ENCODE data around the gene ZNF408.

Gene ZNF408

GRCh38 chr11:46695345-46696211, 5.3 kb upstream of the ZNF408 start:
- Histone ChIP-seq H3K27me3 (replicated peaks in 2 of 5; ENCODE audit: control insufficient read depth in 4 of 5, insufficient read depth in 5 of 5, low read length in 4 of 5) (no peaks in the 10 kb centered on the region), H3K4me1 (ENCODE audit: control extremely low read depth in 1 of 4, control insufficient read depth in 4 of 4, insufficient read depth in 4 of 4, low read length in 3 of 4) (peaks cover 0 to 16% (median 12%) of the 10 kb centered on the region in 4 experiments), H3K4me3 (ENCODE audit: control insufficient read depth in 1 of 7, extremely low read depth in 1 of 7, insufficient read depth in 4 of 7, low read depth in 2 of 7, low read length in 6 of 7) (no peak overlapping the region), H3K27ac (ENCODE audit: insufficient read depth in 1 of 2, low read depth in 1 of 2, low read length in 2 of 2, poor library complexity in 1 of 2, severe bottlenecking in 2 of 2) (no peak overlapping the region), H3K36me3 (ENCODE audit: control insufficient read depth in 4 of 4, insufficient read depth in 4 of 4, low read length in 3 of 4) (peaks cover 7 to 54% (median 42%) of the 10 kb centered on the region in 4 experiments), H3K9me3 (ENCODE audit: control extremely low read depth in 1 of 5, control insufficient read depth in 4 of 5, insufficient read depth in 2 of 5, low read depth in 1 of 5, low read length in 4 of 5) (no peaks in the 10 kb centered on the region)
- ChIA-PET POLR2A (no interaction called here), CTCF (interaction anchor here (0.7 to 3.2 kb wide), 3 partner anchors 23 to 26 kb away, joined by 3 to 13 read pairs (median 4); no protein-coding TSS in a partner anchor)
- 94% methylated on average over 9 of the region's 12 CpGs for WGBS (ENCODE audit: insufficient coverage)
- DNase-seq: no peak

GRCh38 chr11:46696212-46696558, 4.6 kb upstream of the ZNF408 start:
- Histone ChIP-seq H3K27me3 (replicated peaks in 2 of 5; ENCODE audit: control insufficient read depth in 4 of 5, insufficient read depth in 5 of 5, low read length in 4 of 5) (no peaks in the 10 kb centered on the region), H3K36me3 (ENCODE audit: control insufficient read depth in 4 of 4, insufficient read depth in 4 of 4, low read length in 3 of 4) (peaks cover 7 to 49% (median 40%) of the 10 kb centered on the region in 4 experiments), H3K4me3 (ENCODE audit: control insufficient read depth in 1 of 7, extremely low read depth in 1 of 7, insufficient read depth in 4 of 7, low read depth in 2 of 7, low read length in 6 of 7) (no peak overlapping the region), H3K27ac (ENCODE audit: insufficient read depth in 1 of 2, low read depth in 1 of 2, low read length in 2 of 2, poor library complexity in 1 of 2, severe bottlenecking in 2 of 2) (no peak overlapping the region), H3K9me3 (ENCODE audit: control extremely low read depth in 1 of 5, control insufficient read depth in 4 of 5, insufficient read depth in 2 of 5, low read depth in 1 of 5, low read length in 4 of 5) (no peaks in the 10 kb centered on the region), H3K4me1 (ENCODE audit: control extremely low read depth in 1 of 4, control insufficient read depth in 4 of 4, insufficient read depth in 4 of 4, low read length in 3 of 4) (peaks cover 0 to 16% (median 12%) of the 10 kb centered on the region in 4 experiments)
- WGBS (ENCODE audit: insufficient coverage): 97% methylated on average over 11 of the region's 11 CpGs
- DNase-seq: no peak
- ChIA-PET CTCF (interaction anchor here (1.0 to 3.2 kb wide), 3 partner anchors 21 to 27 kb away, joined by 4 to 13 read pairs (median 5); no protein-coding TSS in a partner anchor), POLR2A (no interaction called here)

GRCh38 chr11:46697303-46697702, 3.5 kb upstream of the ZNF408 start:
- WGBS (ENCODE audit: insufficient coverage): 100% methylated on average over 2 of the region's 3 CpGs
- Histone ChIP-seq H3K27me3 (replicated peaks in 2 of 5; ENCODE audit: control insufficient read depth in 4 of 5, insufficient read depth in 5 of 5, low read length in 4 of 5) (no peaks in the 10 kb centered on the region), H3K36me3 (ENCODE audit: control insufficient read depth in 4 of 4, insufficient read depth in 4 of 4, low read length in 3 of 4) (peaks cover 5 to 44% (median 34%) of the 10 kb centered on the region in 4 experiments), H3K4me1 (ENCODE audit: control extremely low read depth in 1 of 4, control insufficient read depth in 4 of 4, insufficient read depth in 4 of 4, low read length in 3 of 4) (peaks cover 3 to 25% (median 20%) of the 10 kb centered on the region in 4 experiments), H3K27ac (ENCODE audit: insufficient read depth in 1 of 2, low read depth in 1 of 2, low read length in 2 of 2, poor library complexity in 1 of 2, severe bottlenecking in 2 of 2) (peak overlapping the region in 1 of 2 experiments; percentile 9), H3K4me3 (ENCODE audit: control insufficient read depth in 1 of 7, extremely low read depth in 1 of 7, insufficient read depth in 4 of 7, low read depth in 2 of 7, low read length in 6 of 7) (no peak overlapping the region), H3K9me3 (ENCODE audit: control extremely low read depth in 1 of 5, control insufficient read depth in 4 of 5, insufficient read depth in 2 of 5, low read depth in 1 of 5, low read length in 4 of 5) (no peaks in the 10 kb centered on the region)
- ChIA-PET POLR2A (interaction anchor here (0.6 kb wide), 1 partner anchor 12 kb away, joined by 3 read pairs; no protein-coding TSS in a partner anchor), CTCF (interaction anchor here (0.6 to 3.2 kb wide), 4 partner anchors 13 to 28 kb away, joined by 3 to 13 read pairs (median 4); no protein-coding TSS in a partner anchor)
- no peak for DNase-seq

- H3K27me3 ChIP-seq (replicated peaks in 2 of 5; ENCODE audit: control insufficient read depth in 4 of 5, insufficient read depth in 5 of 5, low read length in 4 of 5): no peaks in the 10 kb centered on the region
- H3K36me3 ChIP-seq (ENCODE audit: control insufficient read depth in 4 of 4, insufficient read depth in 4 of 4, low read length in 3 of 4): peaks cover 5 to 45% (median 37%) of the 10 kb centered on the region in 4 experiments
- peaks cover 3 to 28% (median 24%) of the 10 kb centered on the region in 4 experiments for H3K4me1 ChIP-seq (ENCODE audit: control extremely low read depth in 1 of 4, control insufficient read depth in 4 of 4, insufficient read depth in 4 of 4, low read length in 3 of 4)
- ChIA-PET POLR2A (interaction anchor here (0.6 kb wide), 1 partner anchor 12 kb away, joined by 3 read pairs; no protein-coding TSS in a partner anchor), CTCF (interaction anchor here (0.9 to 1.8 kb wide), 2 partner anchors 19 to 26 kb away, joined by 3 to 5 read pairs; no protein-coding TSS in a partner anchor)
- H3K4me3 ChIP-seq (ENCODE audit: control insufficient read depth in 1 of 7, extremely low read depth in 1 of 7, insufficient read depth in 4 of 7, low read depth in 2 of 7, low read length in 6 of 7): no peak overlapping the region
- peak overlapping the region in 1 of 2 experiments; percentile 9 for H3K27ac ChIP-seq (ENCODE audit: insufficient read depth in 1 of 2, low read depth in 1 of 2, low read length in 2 of 2, poor library complexity in 1 of 2, severe bottlenecking in 2 of 2)
- H3K9me3 ChIP-seq (ENCODE audit: control extremely low read depth in 1 of 5, control insufficient read depth in 4 of 5, insufficient read depth in 2 of 5, low read depth in 1 of 5, low read length in 4 of 5): no peaks in the 10 kb centered on the region
- no peak for DNase-seq
- no CpG with 5 or more reads among the region's 2 CpGs for WGBS (ENCODE audit: insufficient coverage)
These were observed 3.1 kb upstream of the ZNF408 start for GRCh38 chr11:46697723-46698122.

GRCh38 chr11:46698597-46698996, 2.2 kb upstream of the ZNF408 start:
- no peak for DNase-seq
- ChIA-PET POLR2A (no interaction called here), CTCF (interaction anchor here (0.7 to 1.8 kb wide), 3 partner anchors 20 to 27 kb away, joined by 3 to 5 read pairs (median 4); no protein-coding TSS in a partner anchor)
- no peak overlapping the region for H3K4me3 ChIP-seq (ENCODE audit: control insufficient read depth in 1 of 7, extremely low read depth in 1 of 7, insufficient read depth in 4 of 7, low read depth in 2 of 7, low read length in 6 of 7)
- no peak overlapping the region for H3K27ac ChIP-seq (ENCODE audit: insufficient read depth in 1 of 2, low read depth in 1 of 2, low read length in 2 of 2, poor library complexity in 1 of 2, severe bottlenecking in 2 of 2)
- H3K36me3 ChIP-seq (ENCODE audit: control insufficient read depth in 4 of 4, insufficient read depth in 4 of 4, low read length in 3 of 4): peaks cover 5 to 48% (median 39%) of the 10 kb centered on the region in 4 experiments
- peaks cover 3 to 28% (median 26%) of the 10 kb centered on the region in 4 experiments for H3K4me1 ChIP-seq (ENCODE audit: control extremely low read depth in 1 of 4, control insufficient read depth in 4 of 4, insufficient read depth in 4 of 4, low read length in 3 of 4)
- WGBS (ENCODE audit: insufficient coverage): 100% methylated on average over 1 of the region's 1 CpG
- no peaks in the 10 kb centered on the region for H3K9me3 ChIP-seq (ENCODE audit: control extremely low read depth in 1 of 5, control insufficient read depth in 4 of 5, insufficient read depth in 2 of 5, low read depth in 1 of 5, low read length in 4 of 5)
- no peaks in the 10 kb centered on the region for H3K27me3 ChIP-seq (replicated peaks in 2 of 5; ENCODE audit: control insufficient read depth in 4 of 5, insufficient read depth in 5 of 5, low read length in 4 of 5)

- ChIA-PET CTCF (interaction anchor here (0.9 to 1.8 kb wide), 4 partner anchors 9 to 42 kb away, joined by 3 to 4 read pairs (median 3); no protein-coding TSS in a partner anchor), POLR2A (interaction anchor here (1.2 to 2.0 kb wide), 2 partner anchors 16 to 30 kb away, joined by 3 to 13 read pairs; no protein-coding TSS in a partner anchor)
- peak overlapping the region; percentile 85 to 96 for H3K27ac ChIP-seq (ENCODE audit: insufficient read depth in 1 of 2, low read depth in 1 of 2, low read length in 2 of 2, poor library complexity in 1 of 2, severe bottlenecking in 2 of 2)
- no peaks in the 10 kb centered on the region for H3K9me3 ChIP-seq (ENCODE audit: control extremely low read depth in 1 of 5, control insufficient read depth in 4 of 5, insufficient read depth in 2 of 5, low read depth in 1 of 5, low read length in 4 of 5)
- 0% methylated on average over 23 of the region's 29 CpGs for WGBS (ENCODE audit: insufficient coverage)
- H3K4me1 ChIP-seq (ENCODE audit: control extremely low read depth in 1 of 4, control insufficient read depth in 4 of 4, insufficient read depth in 4 of 4, low read length in 3 of 4): peaks cover 3 to 28% (median 26%) of the 10 kb centered on the region in 4 experiments
- H3K27me3 ChIP-seq (replicated peaks in 2 of 5; ENCODE audit: control insufficient read depth in 4 of 5, insufficient read depth in 5 of 5, low read length in 4 of 5): no peaks in the 10 kb centered on the region
- H3K4me3 ChIP-seq (ENCODE audit: control insufficient read depth in 1 of 7, extremely low read depth in 1 of 7, insufficient read depth in 4 of 7, low read depth in 2 of 7, low read length in 6 of 7): peak overlapping the region; percentile 59 to 100 (median 97)
- DNase-seq: no peak
- H3K36me3 ChIP-seq (ENCODE audit: control insufficient read depth in 4 of 4, insufficient read depth in 4 of 4, low read length in 3 of 4): peaks cover 9 to 48% (median 38%) of the 10 kb centered on the region in 4 experiments
These were observed 335 bp downstream of the ZNF408 start for GRCh38 chr11:46701078-46701654.

All from common myeloid progenitor, CD34-positive (primary cell).